Retinal pigment epithelial cell (primary cell): Measurements from ENCODE around the gene RBM23.
A peak's percentile ranks its signal among the peaks of the same experiment; 100 is the strongest.

Source experiments
- DNase-seq: peaks from one replicate; pipeline ENCODE4 v3.0.0-alpha.2; 2010; ENCODE audit warnings: low read depth
- H3K4me3 ChIP-seq: 2 replicates; pipeline ENCODE4 v1.5.1; 2011; ENCODE audit warnings: mild to moderate bottlenecking, low read length, control low read depth, moderate library complexity
- CTCF ChIP-seq: conservative IDR thresholded peaks from 2 replicates; pipeline ENCODE4 v1.5.1; 2011; ENCODE audit warnings: low read depth, low read length, control low read depth, inconsistent platforms

Gene RBM23

GRCh38 chr14:22928237-22929103 is 9.5 kb upstream of the RBM23 start:
- no peak for TF ChIP-seq CTCF
- H3K4me3 ChIP-seq, result peak overlapping the region; percentile 99
- DNase-seq, result no peak

- no peak overlapping the region for H3K4me3 ChIP-seq
- no peak for TF ChIP-seq CTCF
- DNase-seq, result no peak
Observed at GRCh38 chr14:22926316-22926715, 7.4 kb upstream of the RBM23 start.

- DNase-seq, result no peak
- H3K4me3 ChIP-seq, result no peak overlapping the region
- TF ChIP-seq CTCF, result no peak
Observed at GRCh38 chr14:22925513-22925912, 6.6 kb upstream of the RBM23 start.

- no peak for TF ChIP-seq CTCF
- no peak overlapping the region for H3K4me3 ChIP-seq
- no peak for DNase-seq
Observed at GRCh38 chr14:22923746-22924145, 4.8 kb upstream of the RBM23 start.

GRCh38 chr14:22922294-22922693 is 3.3 kb upstream of the RBM23 start:
- no peak overlapping the region for H3K4me3 ChIP-seq
- DNase-seq, result no peak
- TF ChIP-seq CTCF, result no peak

- DNase-seq, result no peak
- no peak for TF ChIP-seq CTCF
- H3K4me3 ChIP-seq, result no peak overlapping the region
Observed at GRCh38 chr14:22920697-22921096, 1.7 kb upstream of the RBM23 start.

- no peak for TF ChIP-seq CTCF
- no peak for DNase-seq
- H3K4me3 ChIP-seq, result peak overlapping the region; percentile 50
Observed at GRCh38 chr14:22919601-22919921, 612 bp upstream of the RBM23 start.
